MG63 (cell line): Measurements from ENCODE around the gene PRPF31. TPM values are rescaled to one million over a fixed set of nuclear protein-coding genes. Genes with fewer than 3 reads are reported as not detected.

ENCODE experiments used
- DNase-seq: peaks from one replicate; pipeline ENCODE4 v3.0.0-alpha.2; 2020
- H3K27me3 ChIP-seq: fragments of 250-450 bp; sonication (Bioruptor Pico); 2 replicates; pipeline ENCODE4 v1.5.1; 2020; ENCODE audit warnings: mild to moderate bottlenecking, moderate library complexity
- H3K36me3 ChIP-seq: fragments of 250-450 bp; sonication (Bioruptor Pico); 2 replicates; pipeline ENCODE4 v1.5.1; 2020; ENCODE audit warnings: mild to moderate bottlenecking, moderate library complexity
- H3K4me3 ChIP-seq: fragments of 250-450 bp; sonication (Bioruptor Pico); 2 replicates; pipeline ENCODE4 v1.5.1; 2020; ENCODE audit warnings: mild to moderate bottlenecking, moderate library complexity
- H3K9me3 ChIP-seq: fragments of 250-450 bp; sonication (Bioruptor Pico); 2 replicates; pipeline ENCODE4 v1.5.1; 2020; ENCODE audit warnings: mild to moderate bottlenecking, moderate library complexity
- total RNA-seq: library from RNA; depleted of rRNA; stranded (reverse); fragments of >200 nt; shearing (Covaris generic); gene quantifications from 2 replicates; pipeline ENCODE4 v1.2.3, GENCODE V29; 2014; ENCODE audit warnings: low replicate concordance

Gene PRPF31
- total RNA-seq, 1 experiment from 2014 or later: 88.3 TPM

DNA sequence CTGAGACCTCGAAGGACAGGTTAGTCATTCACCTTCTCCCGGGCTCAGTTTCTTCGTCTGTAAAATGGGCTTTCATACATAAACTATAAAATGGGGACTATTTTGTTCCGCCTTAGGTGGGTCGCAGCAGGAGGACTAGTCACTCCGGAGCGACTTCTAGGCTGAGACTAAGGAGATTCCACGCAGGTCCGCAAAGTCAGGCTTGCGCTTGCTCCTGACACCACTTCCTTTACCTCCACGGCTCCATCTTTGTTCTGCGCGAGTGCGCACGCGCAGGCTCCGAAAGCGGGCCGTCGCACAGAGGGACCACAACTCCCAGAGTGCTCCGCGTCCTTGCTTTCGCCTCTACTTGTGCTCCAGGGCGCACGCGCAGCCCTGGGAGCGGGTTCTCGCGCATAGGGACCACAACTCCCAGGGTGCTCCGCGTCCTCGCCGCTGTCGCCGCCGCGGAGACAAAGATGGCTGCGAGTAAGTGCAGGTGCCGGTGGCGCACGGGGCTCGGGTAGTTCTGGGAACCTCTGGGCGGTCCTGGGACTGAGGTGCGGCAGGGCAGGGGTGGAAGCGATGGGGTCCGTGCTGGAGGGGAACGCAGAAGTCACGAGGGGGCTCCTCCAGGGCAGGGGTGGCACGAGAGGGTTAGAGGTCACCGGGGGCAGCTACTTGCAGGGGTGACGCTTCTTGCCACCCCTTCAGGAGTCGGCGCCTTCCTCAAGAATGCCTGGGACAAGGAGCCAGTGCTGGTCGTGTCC, 13.0 kb upstream of the PRPF31 start, which contains the start of gene NDUFA3:
Gene NDUFA3 (plus strand): TSS at position 435 of the 749 bp plus-strand sequence. CDS start 24 bp downstream, at position 459.
- DNase-seq: peak; percentile 99
- Histone ChIP-seq H3K9me3 (no peaks in the 10 kb centered on the region), H3K27me3 (no peaks in the 10 kb centered on the region), H3K36me3 (peaks cover 21% of the 10 kb centered on the region), H3K4me3 (peak within 1 kb of the TSS; percentile 70)

GRCh38 chr19:54104998-54105715, 10.4 kb upstream of the PRPF31 start:
- Histone ChIP-seq H3K27me3 (no peaks in the 10 kb centered on the region), H3K9me3 (no peaks in the 10 kb centered on the region), H3K4me3 (no peak overlapping the region), H3K36me3 (peaks cover 41% of the 10 kb centered on the region)
- DNase-seq: no peak

GRCh38 chr19:54105796-54106195, 9.8 kb upstream of the PRPF31 start:
- no peak overlapping the region for H3K4me3 ChIP-seq
- no peaks in the 10 kb centered on the region for H3K27me3 ChIP-seq
- peaks cover 43% of the 10 kb centered on the region for H3K36me3 ChIP-seq
- H3K9me3 ChIP-seq: no peaks in the 10 kb centered on the region
- DNase-seq: no peak

GRCh38 chr19:54106716-54107115, 8.8 kb upstream of the PRPF31 start:
- H3K27me3 ChIP-seq: no peaks in the 10 kb centered on the region
- DNase-seq: no peak
- no peaks in the 10 kb centered on the region for H3K9me3 ChIP-seq
- H3K36me3 ChIP-seq: peaks cover 47% of the 10 kb centered on the region
- no peak overlapping the region for H3K4me3 ChIP-seq

GRCh38 chr19:54107876-54108490, 7.6 kb upstream of the PRPF31 start:
- DNase-seq: no peak
- H3K36me3 ChIP-seq: peaks cover 53% of the 10 kb centered on the region
- no peaks in the 10 kb centered on the region for H3K27me3 ChIP-seq
- H3K4me3 ChIP-seq: no peak overlapping the region
- H3K9me3 ChIP-seq: no peaks in the 10 kb centered on the region

DNA sequence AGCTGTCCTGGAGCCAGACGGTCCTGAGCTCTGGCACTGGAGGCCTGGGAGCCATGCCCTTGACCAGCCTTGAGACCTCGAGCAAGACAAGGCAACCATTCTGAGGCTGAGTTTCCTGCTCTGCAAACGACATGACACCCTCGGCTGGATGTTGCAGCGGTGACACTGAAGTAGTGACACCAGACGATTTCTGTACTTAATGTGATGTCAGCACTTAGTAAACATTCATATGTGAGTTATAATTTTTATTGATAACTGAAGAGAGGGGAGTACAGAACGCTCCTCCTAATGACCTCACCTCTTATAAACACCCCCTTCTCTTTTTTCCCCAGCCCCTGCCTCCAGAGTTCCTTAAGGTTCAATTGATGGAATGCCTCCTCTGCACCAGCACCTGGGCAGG, 7.1 kb upstream of the PRPF31 start:
- H3K9me3 ChIP-seq: no peaks in the 10 kb centered on the region
- DNase-seq: no peak
- peaks cover 58% of the 10 kb centered on the region for H3K36me3 ChIP-seq
- H3K4me3 ChIP-seq: no peak overlapping the region
- no peaks in the 10 kb centered on the region for H3K27me3 ChIP-seq

DNA sequence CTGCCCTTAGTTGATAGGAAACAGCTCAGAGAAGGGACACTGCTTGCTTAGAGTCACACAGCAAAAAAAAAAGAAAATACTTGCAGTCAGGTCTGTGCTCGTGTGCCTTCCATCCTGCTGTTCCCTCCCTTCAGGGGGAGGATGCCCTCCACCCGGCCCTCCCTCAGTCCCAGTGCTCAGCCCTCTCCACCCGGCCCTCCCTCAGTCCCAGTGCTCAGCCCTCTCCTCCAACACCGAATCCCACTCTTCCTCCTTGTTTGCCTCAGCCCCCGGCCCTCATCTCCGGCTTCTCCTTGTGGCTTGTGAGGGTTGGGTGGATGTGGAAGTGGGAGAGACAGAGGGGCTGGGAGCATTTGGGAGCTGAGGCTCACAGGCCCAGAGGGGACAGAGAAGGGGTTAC, 5.9 kb upstream of the PRPF31 start:
- peaks cover 64% of the 10 kb centered on the region for H3K36me3 ChIP-seq

DNA sequence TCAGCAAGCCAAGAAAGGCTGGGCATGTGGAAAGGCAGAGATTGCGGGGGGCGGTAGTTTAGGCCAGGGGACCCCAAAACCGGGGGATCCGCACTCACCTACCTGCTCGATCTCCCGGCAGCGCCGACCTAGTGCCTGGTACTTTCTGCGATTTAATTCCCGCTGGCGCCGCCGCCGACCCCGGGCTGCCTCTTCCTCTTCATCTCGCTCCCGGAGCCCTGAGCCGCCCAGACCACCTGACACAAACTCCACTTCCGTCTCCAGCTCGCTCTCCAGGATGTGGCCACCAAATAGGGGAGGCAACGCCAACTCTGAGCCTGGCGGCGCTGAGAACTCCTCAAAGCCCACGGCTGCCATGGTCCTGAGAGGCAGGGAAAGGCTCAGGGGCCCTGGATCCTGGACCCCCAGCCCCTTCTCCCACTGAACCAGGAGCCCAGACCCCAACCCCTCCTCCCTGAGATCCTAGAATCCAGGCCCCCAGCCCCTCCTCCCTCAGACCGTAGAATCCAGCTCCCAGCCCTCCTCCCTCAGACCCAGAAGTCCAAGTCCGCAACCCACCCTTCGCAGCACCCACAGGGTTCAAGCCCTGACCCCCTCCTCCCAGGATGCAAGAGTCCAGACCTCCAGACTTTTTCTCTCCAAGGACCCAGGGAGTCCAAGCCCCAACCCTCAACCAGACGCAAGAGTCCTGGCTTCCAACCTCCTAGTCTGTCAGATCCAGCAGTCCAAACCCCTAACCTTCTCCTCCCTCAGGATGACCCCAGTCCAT, 1.0 kb upstream of the PRPF31 start:
- Histone ChIP-seq H3K4me3 (peak overlapping the region; percentile 99), H3K9me3 (no peaks in the 10 kb centered on the region; the same call in 1 of the 2 replicates), H3K36me3 (peaks cover 32% of the 10 kb centered on the region), H3K27me3 (no peaks in the 10 kb centered on the region)
- peak; percentile 36 for DNase-seq

More for the DNA sequence above, 5.9 kb upstream of the PRPF31 start:
- no peak for DNase-seq
- H3K9me3 ChIP-seq: no peaks in the 10 kb centered on the region; the same call in 1 of the 2 replicates
- H3K27me3 ChIP-seq: no peaks in the 10 kb centered on the region
- H3K4me3 ChIP-seq: no peak overlapping the region

DNA sequence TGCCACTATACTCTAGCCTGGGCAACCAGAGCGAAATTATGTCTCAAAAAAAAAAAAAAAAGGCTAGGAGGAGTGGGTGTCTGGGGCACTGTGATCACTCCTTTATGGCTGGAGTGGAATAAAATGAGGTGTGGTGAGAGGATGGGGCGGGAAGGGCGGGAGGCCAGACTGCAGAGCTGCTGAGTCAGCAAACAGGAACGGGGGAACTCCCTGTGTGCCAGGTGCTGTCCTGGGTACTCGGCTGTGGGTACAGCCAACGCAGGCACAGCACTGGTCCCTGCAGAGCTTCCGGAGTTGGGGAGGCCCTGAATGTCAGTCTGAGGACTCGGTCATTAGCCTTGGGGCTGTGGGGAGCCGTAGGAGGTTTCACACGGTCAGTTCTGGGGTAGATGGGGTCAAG, 5.7 kb downstream of the PRPF31 start:
- H3K36me3 ChIP-seq: peaks cover 62% of the 10 kb centered on the region

GRCh38 chr19:54123682-54124081, 8.1 kb downstream of the PRPF31 start:
- Histone ChIP-seq H3K27me3 (no peaks in the 10 kb centered on the region), H3K4me3 (no peak overlapping the region), H3K9me3 (no peaks in the 10 kb centered on the region), H3K36me3 (peaks cover 71% of the 10 kb centered on the region)
- no peak for DNase-seq

More for the DNA sequence above, 5.7 kb downstream of the PRPF31 start:
- Histone ChIP-seq H3K4me3 (no peak overlapping the region), H3K9me3 (no peaks in the 10 kb centered on the region), H3K27me3 (no peaks in the 10 kb centered on the region)
- no peak for DNase-seq

DNA sequence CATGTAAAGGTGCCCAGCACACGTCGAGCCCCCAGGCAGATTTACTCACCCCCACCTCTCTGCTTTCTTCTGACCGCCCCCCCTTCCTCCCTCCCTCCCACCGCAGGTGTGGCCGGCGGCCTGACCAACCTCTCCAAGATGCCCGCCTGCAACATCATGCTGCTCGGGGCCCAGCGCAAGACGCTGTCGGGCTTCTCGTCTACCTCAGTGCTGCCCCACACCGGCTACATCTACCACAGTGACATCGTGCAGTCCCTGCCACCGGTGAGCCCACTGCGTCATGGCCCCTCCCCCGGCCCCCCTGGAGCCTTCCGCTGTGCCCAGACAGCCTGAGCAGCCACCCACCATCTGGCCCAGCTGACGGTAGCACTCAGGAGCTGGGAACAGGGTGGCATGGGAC, 8.8 kb downstream of the PRPF31 start:
- Histone ChIP-seq H3K4me3 (no peak overlapping the region), H3K36me3 (peaks cover 75% of the 10 kb centered on the region), H3K9me3 (no peaks in the 10 kb centered on the region), H3K27me3 (no peaks in the 10 kb centered on the region)
- no peak for DNase-seq

DNA sequence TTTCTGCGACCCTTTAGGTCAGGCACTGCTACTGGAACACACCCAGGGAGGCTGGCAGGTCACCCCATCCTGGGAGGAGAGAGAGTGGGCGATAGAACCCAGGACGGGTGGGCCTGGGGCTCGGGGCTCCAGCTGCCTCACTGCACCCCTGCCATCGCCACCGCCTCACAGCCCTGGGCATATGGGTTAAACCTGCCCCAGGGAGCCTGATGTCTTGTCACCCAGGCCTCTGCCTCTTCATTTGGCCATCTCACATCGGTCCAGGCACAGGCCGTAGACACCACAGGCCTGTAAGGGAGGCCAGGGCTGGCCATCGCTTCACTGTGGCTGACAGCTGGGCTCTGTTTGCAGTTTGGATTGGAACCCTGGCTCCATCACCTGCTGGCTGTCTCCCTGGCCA, 10.2 kb downstream of the PRPF31 start:
- peaks cover 62% of the 10 kb centered on the region for H3K36me3 ChIP-seq
- DNase-seq: no peak
- no peaks in the 10 kb centered on the region for H3K9me3 ChIP-seq
- no peaks in the 10 kb centered on the region for H3K27me3 ChIP-seq
- H3K4me3 ChIP-seq: no peak overlapping the region

GRCh38 chr19:54127688-54128440, 12.3 kb downstream of the PRPF31 start:
- H3K27me3 ChIP-seq: no peaks in the 10 kb centered on the region
- no peak overlapping the region for H3K4me3 ChIP-seq
- DNase-seq: no peak
- no peaks in the 10 kb centered on the region for H3K9me3 ChIP-seq
- H3K36me3 ChIP-seq: peaks cover 45% of the 10 kb centered on the region

- no peaks in the 10 kb centered on the region for H3K9me3 ChIP-seq
- no peak overlapping the region for H3K4me3 ChIP-seq
- no peaks in the 10 kb centered on the region for H3K27me3 ChIP-seq
- DNase-seq: no peak
- peaks cover 40% of the 10 kb centered on the region for H3K36me3 ChIP-seq
Measured at GRCh38 chr19:54128441-54128725, 12.8 kb downstream of the PRPF31 start.

DNA sequence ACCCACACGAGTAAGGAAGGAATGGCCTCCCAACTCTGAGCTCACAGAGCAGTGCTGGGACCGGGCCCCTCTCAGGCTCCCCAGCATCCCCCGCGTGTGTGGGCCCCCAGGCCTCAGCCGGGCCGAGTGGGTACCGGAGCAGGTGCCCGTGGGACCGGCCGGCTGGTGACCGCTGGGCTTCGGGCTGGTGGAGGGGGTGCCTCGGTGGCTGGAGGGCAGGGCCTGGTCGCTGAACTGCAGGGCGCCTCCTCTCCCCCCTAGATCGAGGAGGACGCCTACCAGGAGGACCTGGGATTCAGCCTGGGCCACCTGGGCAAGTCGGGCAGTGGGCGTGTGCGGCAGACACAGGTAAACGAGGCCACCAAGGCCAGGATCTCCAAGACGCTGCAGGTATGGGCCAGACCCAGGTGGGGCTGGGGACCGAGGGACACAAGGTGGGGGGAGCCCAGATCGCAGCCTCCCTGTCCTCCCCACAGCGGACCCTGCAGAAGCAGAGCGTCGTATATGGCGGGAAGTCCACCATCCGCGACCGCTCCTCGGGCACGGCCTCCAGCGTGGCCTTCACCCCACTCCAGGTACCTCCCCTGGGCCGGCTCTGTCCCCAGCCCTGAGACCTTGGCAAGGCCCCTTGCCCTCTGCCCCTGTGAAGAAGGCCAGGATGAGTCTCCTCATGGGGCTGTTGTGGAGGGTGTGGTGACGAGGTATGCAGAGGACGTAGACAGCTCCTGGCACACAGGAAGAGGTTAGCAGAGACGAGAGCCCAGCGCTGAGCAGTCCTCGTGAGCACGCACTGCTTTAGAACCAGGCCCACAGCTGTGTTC, 13.5 kb downstream of the PRPF31 start:
- H3K4me3 ChIP-seq: no peak overlapping the region
- H3K9me3 ChIP-seq: no peaks in the 10 kb centered on the region
- no peak for DNase-seq
- peaks cover 36% of the 10 kb centered on the region for H3K36me3 ChIP-seq
- no peaks in the 10 kb centered on the region for H3K27me3 ChIP-seq

DNA sequence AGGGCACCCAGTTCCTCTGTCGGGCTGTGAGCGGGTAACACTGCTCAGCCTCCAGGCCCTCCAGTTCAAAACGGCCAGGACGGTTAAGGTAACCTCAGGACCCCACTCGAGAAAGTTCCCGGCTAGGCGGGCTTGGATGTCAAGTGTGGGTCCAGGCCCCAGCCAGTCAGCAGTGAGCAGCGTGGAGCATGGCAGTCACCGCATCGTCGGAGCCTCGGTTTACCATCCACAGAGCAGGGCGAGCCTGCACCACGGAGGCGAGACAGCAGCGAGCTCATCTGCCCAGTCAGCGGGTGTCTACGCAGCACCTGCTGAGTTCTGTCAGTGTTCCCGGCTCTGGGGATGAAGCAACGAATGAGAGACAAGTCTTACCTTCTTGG, 14.1 kb downstream of the PRPF31 start:
- no peak overlapping the region for H3K4me3 ChIP-seq
- peaks cover 30% of the 10 kb centered on the region for H3K36me3 ChIP-seq
- no peak for DNase-seq
- H3K9me3 ChIP-seq: no peaks in the 10 kb centered on the region
- no peaks in the 10 kb centered on the region for H3K27me3 ChIP-seq
